GM19099 (cell line): Measurements from ENCODE around the gene UBE2G2.

Experiments
- POLR2A ChIP-seq: IDR thresholded peaks from 3 replicates; pipeline ENCODE4 v1.6.1; 2011; ENCODE audit warnings: low read depth; ENCODE audit not compliant: insufficient read length; ENCODE audit errors: extremely low read depth

UBE2G2 gene

GRCh38 chr21:44739316-44739715 is 62.3 kb downstream of the UBE2G2 start:
- no peak for TF ChIP-seq POLR2A

DNA sequence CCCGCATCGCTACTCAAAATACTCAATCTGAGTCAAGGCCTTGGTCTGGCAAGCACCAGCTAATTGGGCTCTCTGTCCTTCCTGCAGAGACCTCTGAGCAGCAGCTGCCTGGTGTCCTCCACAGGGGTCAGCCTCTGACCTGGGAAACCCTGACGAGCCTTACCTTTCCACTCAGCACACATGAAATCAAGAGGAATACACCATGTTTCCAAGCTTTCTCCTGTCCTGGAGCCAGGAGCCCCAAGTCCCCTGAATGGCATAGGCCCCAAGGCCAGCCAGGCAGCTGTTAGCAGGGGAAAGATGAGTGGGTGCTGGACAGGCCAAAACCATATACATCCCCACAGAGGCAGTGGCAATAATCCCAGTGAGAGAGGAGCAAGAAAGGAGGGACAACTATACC is 63.0 kb downstream of the UBE2G2 start:
- no peak for TF ChIP-seq POLR2A

DNA sequence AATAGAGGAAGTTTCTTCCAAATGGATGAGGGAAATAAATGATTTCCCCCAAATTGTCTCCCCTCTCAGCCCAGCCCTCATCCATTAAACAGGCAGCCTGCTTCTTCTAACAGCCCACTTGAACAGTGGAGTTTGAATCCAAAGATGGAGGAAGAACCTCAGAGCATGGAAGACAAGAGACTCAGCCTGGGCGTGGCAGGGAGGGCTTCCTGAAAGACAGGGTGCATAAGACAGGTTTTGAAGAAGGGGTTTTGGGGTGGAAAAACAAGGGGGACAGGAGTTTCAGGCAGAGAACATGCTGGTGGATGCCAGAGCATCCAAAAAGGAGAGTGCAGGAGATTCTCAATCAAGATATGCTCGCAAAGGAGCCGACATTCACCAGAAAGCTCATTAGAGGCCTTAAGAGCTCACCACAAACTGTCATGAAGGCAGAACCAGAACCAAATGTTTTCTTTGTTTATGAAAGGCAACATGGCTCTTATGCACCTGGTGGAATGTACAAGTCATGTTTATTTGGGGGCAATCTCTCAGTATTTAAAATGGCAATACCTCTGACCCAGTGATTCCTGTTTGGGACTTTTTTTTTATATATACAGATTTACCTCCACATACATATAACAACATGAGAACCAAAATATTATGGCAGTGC is 63.8 kb downstream of the UBE2G2 start:
- no peak for TF ChIP-seq POLR2A

DNA sequence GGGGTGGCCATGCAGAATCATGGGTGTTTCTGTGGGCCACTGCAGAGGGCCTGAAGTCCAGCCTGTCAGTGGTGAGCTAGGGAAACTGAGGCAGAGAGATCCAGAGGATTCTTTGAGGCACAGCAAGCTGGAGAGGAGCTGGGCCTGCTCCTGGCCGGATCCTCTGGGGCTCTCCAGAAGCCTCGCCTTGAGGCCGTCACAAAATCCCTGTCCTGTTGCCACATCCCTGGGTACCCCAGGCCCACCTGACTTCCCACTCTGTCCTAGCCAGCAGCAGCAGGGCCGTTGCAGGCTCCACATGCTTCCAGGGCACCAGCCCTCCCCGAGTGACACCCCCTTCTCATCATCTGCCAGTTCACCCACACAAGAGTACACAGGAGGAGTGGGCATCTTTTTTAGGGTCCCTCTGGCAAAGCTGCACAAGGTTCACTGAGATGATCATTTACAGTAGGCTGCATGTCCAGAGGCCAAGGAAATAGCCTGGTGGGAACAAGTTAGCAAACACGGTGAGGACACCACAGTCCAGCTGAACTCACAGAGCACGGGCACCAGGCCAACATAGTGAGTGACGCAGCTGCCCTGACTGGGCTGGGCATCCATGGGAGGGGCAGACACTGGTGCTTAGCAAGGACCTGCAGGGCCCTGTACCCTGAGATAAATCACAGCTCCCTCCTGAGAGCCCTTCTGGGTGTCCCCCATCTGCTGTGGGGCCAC is 65.2 kb downstream of the UBE2G2 start:
- no peak for TF ChIP-seq POLR2A

GRCh38 chr21:44735821-44736220 is 65.8 kb downstream of the UBE2G2 start:
- no peak for TF ChIP-seq POLR2A

- TF ChIP-seq POLR2A: no peak
These were observed 66.8 kb downstream of the UBE2G2 start for GRCh38 chr21:44734841-44735240.

DNA sequence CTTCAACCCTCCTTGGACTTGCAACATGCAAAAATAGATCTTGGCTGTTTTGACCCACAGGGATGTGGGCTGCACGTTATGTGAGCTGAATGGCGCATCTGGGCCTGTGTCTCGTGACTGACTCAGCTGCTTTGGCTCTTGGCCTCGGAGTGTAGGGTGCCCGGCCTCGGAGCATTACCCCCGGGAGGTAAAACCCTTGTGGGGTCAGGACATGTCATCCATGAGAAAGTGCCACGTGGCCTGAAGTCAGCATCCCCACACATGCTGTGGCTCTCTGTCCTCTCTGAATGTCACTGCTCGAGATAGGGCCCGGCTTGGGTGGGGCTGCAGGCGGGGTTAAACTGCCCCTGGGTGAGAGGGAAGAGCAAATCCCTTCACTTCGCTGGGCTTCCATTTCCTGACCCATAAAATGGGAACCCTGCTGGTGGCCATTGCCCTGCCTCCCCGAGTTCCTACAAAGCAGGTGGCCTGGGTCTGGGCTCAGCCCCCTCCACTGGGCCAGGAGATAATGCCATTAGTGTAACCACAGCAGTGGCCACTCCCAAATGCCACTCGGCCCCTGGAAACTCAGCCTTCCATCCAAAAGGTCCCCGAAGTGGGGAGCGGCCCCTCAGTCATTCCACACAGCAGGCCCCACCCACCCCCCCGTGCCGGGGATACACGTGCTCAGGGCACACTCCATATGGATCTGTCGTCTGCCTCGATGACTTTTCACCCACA is 67.4 kb downstream of the UBE2G2 start:
- no peak for TF ChIP-seq POLR2A

GRCh38 chr21:44732956-44733355 is 68.7 kb downstream of the UBE2G2 start:
- no peak for TF ChIP-seq POLR2A

DNA sequence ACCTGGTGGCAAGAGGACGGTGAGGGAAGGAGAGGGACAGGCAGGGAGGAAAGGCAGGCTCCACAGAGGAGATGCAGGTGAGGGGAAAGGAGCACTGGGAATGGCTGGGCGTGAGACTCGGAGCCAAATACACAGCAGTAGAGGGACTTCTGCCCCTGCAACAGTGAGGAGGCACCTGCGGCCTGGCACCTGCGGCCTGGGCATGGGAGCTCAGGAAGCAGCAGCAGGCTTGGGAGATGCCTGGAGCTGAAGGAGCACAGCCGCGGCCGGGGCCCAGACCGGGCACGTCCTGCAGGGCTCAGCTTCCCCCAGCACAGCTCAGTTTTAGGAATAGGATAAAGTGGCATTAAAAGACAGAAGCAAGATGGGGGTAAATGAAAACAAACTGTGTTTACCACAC is 69.4 kb downstream of the UBE2G2 start:
- TF ChIP-seq POLR2A: no peak

- TF ChIP-seq POLR2A: no peak
These were observed 70.6 kb downstream of the UBE2G2 start for GRCh38 chr21:44730951-44731579.

DNA sequence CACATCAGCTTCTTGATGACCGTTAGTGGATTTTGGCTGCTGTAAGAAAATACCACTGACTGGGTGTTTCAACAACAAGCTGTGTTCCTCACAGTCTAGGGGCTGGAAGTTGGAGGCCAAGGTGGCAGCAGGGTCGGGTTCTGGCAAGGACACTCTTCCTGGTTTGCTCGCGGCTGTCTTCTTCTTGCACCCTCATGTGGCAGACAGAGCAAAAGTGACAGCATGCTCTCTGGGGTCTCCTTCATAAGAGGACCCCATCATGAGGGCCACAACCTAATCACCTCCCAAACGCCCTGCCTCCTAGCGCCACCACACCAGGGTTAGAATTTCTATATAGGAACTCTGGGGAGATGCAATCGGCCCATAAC is 71.6 kb downstream of the UBE2G2 start:
- TF ChIP-seq POLR2A: no peak

- no peak for TF ChIP-seq POLR2A
These were observed 72.1 kb downstream of the UBE2G2 start for GRCh38 chr21:44729336-44730027.

GRCh38 chr21:44728716-44729115 is 72.9 kb downstream of the UBE2G2 start:
- TF ChIP-seq POLR2A: no peak

GRCh38 chr21:44727757-44728156 is 73.9 kb downstream of the UBE2G2 start:
- no peak for TF ChIP-seq POLR2A

DNA sequence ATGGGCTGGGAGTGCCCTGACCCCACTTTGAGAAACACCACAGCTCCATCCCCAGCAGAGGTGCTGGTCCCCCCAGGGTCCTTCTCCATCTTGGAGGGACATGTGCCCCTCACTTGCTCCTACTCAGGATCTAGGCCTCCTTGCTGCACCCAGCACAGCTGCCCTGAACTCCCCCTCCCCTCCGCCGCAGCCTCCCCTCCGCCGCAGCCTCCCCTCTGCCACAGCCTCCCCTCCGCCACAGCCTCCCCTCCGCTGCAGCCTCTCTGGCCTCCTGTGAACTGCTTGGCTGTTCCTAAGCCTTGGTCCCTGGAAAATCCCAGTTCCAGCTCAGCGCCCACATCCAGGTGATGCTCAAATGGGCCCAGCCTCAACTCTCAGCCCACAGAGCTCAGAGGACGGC is 74.3 kb downstream of the UBE2G2 start:
- TF ChIP-seq POLR2A: no peak
